Breast epithelium (tissue), 4 donors: ENCODE measurements around the gene ENDOD1. TPM values are rescaled to one million over a fixed set of nuclear protein-coding genes. Genes with fewer than 3 reads are reported as not detected.

ENCODE experiments used
- DNase-seq, 2 donors: peaks; one replicate each; pipeline ENCODE4 v3.0.0-alpha.2; 2019; ENCODE audit warnings: low spot score in 2 of 2
- H3K27ac ChIP-seq, 2 donors: fragments of 200-600 bp; sonication (generic) in 1 of 2; one replicate each; pipeline ENCODE4 v1.5.1; 2016 to 2019; ENCODE audit warnings: mild to moderate bottlenecking in 1 of 2
- H3K27me3 ChIP-seq, 2 donors: fragments of 200-600 bp; sonication (generic) in 1 of 2; one replicate each; pipeline versions ENCODE4 v1.5.1 to v1.6.0; 2017 to 2019; ENCODE audit warnings: control low read depth in 1 of 2, mild to moderate bottlenecking in 1 of 2
- H3K36me3 ChIP-seq: fragments of 200-600 bp; one replicate; pipeline ENCODE4 v1.5.1; 2019
- H3K4me1 ChIP-seq, 2 donors: fragments of 200-600 bp; sonication (generic); one replicate each; pipeline ENCODE4 v1.5.1; 2016 to 2019; ENCODE audit warnings: control low read depth in 1 of 2
- H3K4me3 ChIP-seq, 3 donors: fragments of 200-600 bp; sonication (generic); 1 replicate in 2 of 3; 2 replicates in 1 of 3; pipeline ENCODE4 v1.5.1; 2016 to 2019; ENCODE audit warnings: mild to moderate bottlenecking in 3 of 3, moderate library complexity in 2 of 3
- H3K9me3 ChIP-seq, 2 donors: fragments of 200-600 bp; sonication (generic) in 1 of 2; one replicate each; pipeline ENCODE4 v1.5.1; 2016 to 2019; ENCODE audit warnings: control low read depth in 1 of 2
- CTCF ChIP-seq, 3 donors: fragments of 450-650 bp; IDR thresholded peaks; one replicate each; pipeline ENCODE4 v1.5.1; 2016 to 2017; ENCODE audit warnings: antibody characterized with exemption in 3 of 3, mild to moderate bottlenecking in 3 of 3, moderate library complexity in 3 of 3
- POLR2A ChIP-seq: fragments of 450-650 bp; IDR thresholded peaks from one replicate; pipeline ENCODE4 v1.6.1; 2016; ENCODE audit warnings: antibody characterized with exemption, mild to moderate bottlenecking, moderate library complexity
- POLR2AphosphoS5 ChIP-seq, 3 donors: sonication (generic); formaldehyde crosslinking; IDR thresholded peaks; one replicate each; pipeline ENCODE4 v1.6.1; 2017; ENCODE audit warnings: antibody characterized with exemption in 3 of 3
- intact Hi-C: fragments of 100-400 bp; cut with DNase I; formaldehyde crosslinking; loops from one replicate; pipeline ENCODE4 v1.15.1; 2023; ENCODE audit warnings: low total_unique reads
- total RNA-seq, 3 donors: library from RNA; depleted of rRNA; stranded (reverse); fragments of >200 nt; gene quantifications; one replicate each; pipeline ENCODE4 v1.1.0, GENCODE V29; 2016

Gene ENDOD1
- total RNA-seq, 3 donors from 2014 or later = 19.7 to 49.8 (median 48.7) TPM

- DNase-seq = no peak
- no peak overlapping the region for H3K27ac ChIP-seq
- no peaks in the 10 kb centered on the region for H3K9me3 ChIP-seq
- peak overlapping the region in 2 of 3 donors; percentile 82 to 92 for H3K4me3 ChIP-seq
- H3K36me3 ChIP-seq = no peaks in the 10 kb centered on the region
- intact Hi-C loops = no loop called here
- no peaks in the 10 kb centered on the region for H3K27me3 ChIP-seq
- TF ChIP-seq POLR2A = no peak
- no peak for TF ChIP-seq CTCF (IDR thresholded peaks at IDR 0.05)
- TF ChIP-seq POLR2AphosphoS5 (IDR thresholded peaks at IDR 0.05) = no peak
- peaks cover 3 to 7% of the 10 kb centered on the region in 2 donors for H3K4me1 ChIP-seq
Observed at GRCh38 chr11:95091663-95092180, 2.1 kb downstream of the ENDOD1 start.

GRCh38 chr11:95092549-95093324 is 3.1 kb downstream of the ENDOD1 start:
- TF ChIP-seq POLR2AphosphoS5 (IDR thresholded peaks at IDR 0.05) = no peak
- no peak for TF ChIP-seq POLR2A
- no peak for TF ChIP-seq CTCF (IDR thresholded peaks at IDR 0.05)
- H3K4me3 ChIP-seq = peak overlapping the region in 1 of 3 donors; percentile 10
- no peaks in the 10 kb centered on the region for H3K36me3 ChIP-seq
- intact Hi-C loops = no loop called here
- DNase-seq = no peak
- peaks cover 3 to 7% of the 10 kb centered on the region in 2 donors for H3K4me1 ChIP-seq
- H3K27ac ChIP-seq = no peak overlapping the region
- H3K9me3 ChIP-seq = no peaks in the 10 kb centered on the region
- H3K27me3 ChIP-seq = no peaks in the 10 kb centered on the region

- no peaks in the 10 kb centered on the region for H3K27me3 ChIP-seq
- no peaks in the 10 kb centered on the region for H3K9me3 ChIP-seq
- H3K36me3 ChIP-seq = no peaks in the 10 kb centered on the region
- no peak overlapping the region for H3K27ac ChIP-seq
- no peak for DNase-seq
- intact Hi-C loops = no loop called here
- H3K4me3 ChIP-seq = no peak overlapping the region
- peaks cover 3 to 7% of the 10 kb centered on the region in 2 donors for H3K4me1 ChIP-seq
- TF ChIP-seq CTCF (IDR thresholded peaks at IDR 0.05) = no peak
- no peak for TF ChIP-seq POLR2AphosphoS5 (IDR thresholded peaks at IDR 0.05)
- TF ChIP-seq POLR2A = no peak
Observed at GRCh38 chr11:95093548-95093947, 3.9 kb downstream of the ENDOD1 start.

- TF ChIP-seq POLR2A = no peak
- no peak for TF ChIP-seq CTCF (IDR thresholded peaks at IDR 0.05)
- TF ChIP-seq POLR2AphosphoS5 (IDR thresholded peaks at IDR 0.05) = no peak
- DNase-seq = no peak
- intact Hi-C loops = no loop called here
- no peak overlapping the region for H3K27ac ChIP-seq
- H3K9me3 ChIP-seq = no peaks in the 10 kb centered on the region
- no peaks in the 10 kb centered on the region for H3K27me3 ChIP-seq
- no peaks in the 10 kb centered on the region for H3K36me3 ChIP-seq
- peaks cover 3 to 7% of the 10 kb centered on the region in 2 donors for H3K4me1 ChIP-seq
- H3K4me3 ChIP-seq = no peak overlapping the region
Observed at GRCh38 chr11:95095858-95096587, 6.4 kb downstream of the ENDOD1 start.

- no peak for TF ChIP-seq POLR2AphosphoS5 (IDR thresholded peaks at IDR 0.05)
- no peak for TF ChIP-seq CTCF (IDR thresholded peaks at IDR 0.05)
- no peak for TF ChIP-seq POLR2A
- no peak overlapping the region for H3K4me3 ChIP-seq
- H3K27me3 ChIP-seq = no peaks in the 10 kb centered on the region
- intact Hi-C loops = no loop called here
- DNase-seq = no peak
- no peaks in the 10 kb centered on the region for H3K4me1 ChIP-seq
- no peak overlapping the region for H3K27ac ChIP-seq
- H3K36me3 ChIP-seq = no peaks in the 10 kb centered on the region
- no peaks in the 10 kb centered on the region for H3K9me3 ChIP-seq
Observed at GRCh38 chr11:95097209-95097608, 7.6 kb downstream of the ENDOD1 start.
